NCI-H82 treated with DMSO at 0.1 percent for 48 hours (cell line): ENCODE data around the gene CLIP2.

Experiments
- DNase-seq: peaks from one replicate; lab custom pipeline; 2025; ENCODE audit not compliant: unreplicated experiment; lab: John Stamatoyannopoulos, UW

Gene CLIP2

GRCh38 chr7:74269757-74270277 is 19.4 kb upstream of the CLIP2 start:
- no peak for DNase-seq

- no peak for DNase-seq
These were observed 17.5 kb upstream of the CLIP2 start for GRCh38 chr7:74271742-74272141.

GRCh38 chr7:74272305-74273038 is 16.7 kb upstream of the CLIP2 start:
- no peak for DNase-seq

- DNase-seq, result no peak
These were observed 13.8 kb upstream of the CLIP2 start for GRCh38 chr7:74275401-74275881.

GRCh38 chr7:74277636-74278035 is 11.6 kb upstream of the CLIP2 start:
- no peak for DNase-seq

- no peak for DNase-seq
These were observed 8.2 kb upstream of the CLIP2 start for GRCh38 chr7:74280985-74281384.

GRCh38 chr7:74282748-74283459 is 6.3 kb upstream of the CLIP2 start:
- no peak for DNase-seq

GRCh38 chr7:74283858-74284447 is 5.3 kb upstream of the CLIP2 start:
- no peak for DNase-seq

- no peak for DNase-seq
These were observed 4.4 kb upstream of the CLIP2 start for GRCh38 chr7:74284781-74285259.

- no peak for DNase-seq
These were observed 3.1 kb upstream of the CLIP2 start for GRCh38 chr7:74286131-74286530.

- no peak for DNase-seq
These were observed 1.7 kb upstream of the CLIP2 start for GRCh38 chr7:74287303-74288033.

- no peak for DNase-seq
These were observed 949 bp upstream of the CLIP2 start for GRCh38 chr7:74288034-74288881.

GRCh38 chr7:74289659-74290552 is 699 bp downstream of the CLIP2 start:
- DNase-seq, result no peak

- no peak for DNase-seq
These were observed 1.3 kb downstream of the CLIP2 start for GRCh38 chr7:74290553-74290950.

GRCh38 chr7:74290981-74291441 is 1.8 kb downstream of the CLIP2 start:
- no peak for DNase-seq

- no peak for DNase-seq
These were observed 2.3 kb downstream of the CLIP2 start for GRCh38 chr7:74291535-74291934.

- no peak for DNase-seq
These were observed 3.8 kb downstream of the CLIP2 start for GRCh38 chr7:74292757-74293576.

GRCh38 chr7:74293577-74293908 is 4.3 kb downstream of the CLIP2 start:
- DNase-seq, result no peak
